Right kidney (tissue), 1 donor: ENCODE data around the gene CTNNA3.

Experiments
- DNase-seq: peaks from one replicate; pipeline ENCODE4 v3.0.0-alpha.2; 2016

The CTNNA3 gene

GRCh38 chr10:65894379-65894778 is 1801.6 kb downstream of the CTNNA3 start:
- DNase-seq: no peak

DNA sequence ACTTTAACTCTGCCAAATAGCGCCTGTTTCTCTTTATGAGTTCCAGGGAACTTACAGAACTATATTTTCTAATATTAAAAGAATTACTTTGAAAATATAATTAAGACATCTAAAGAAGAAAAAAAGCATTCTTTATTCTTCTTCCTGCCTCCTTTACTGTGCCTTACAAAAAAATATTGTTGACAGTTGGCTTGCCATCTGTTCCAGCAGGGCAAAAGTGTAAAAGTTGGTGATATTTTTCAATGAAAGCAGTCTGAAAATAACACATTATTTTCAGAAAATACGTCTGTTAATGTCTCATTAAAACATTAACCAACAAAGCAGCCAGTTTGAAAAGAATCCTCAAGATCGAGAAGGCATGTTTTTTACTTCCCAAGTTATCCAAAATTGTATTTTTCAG is 1802.3 kb downstream of the CTNNA3 start:
- no peak for DNase-seq

GRCh38 chr10:65892284-65892683 is 1803.7 kb downstream of the CTNNA3 start:
- DNase-seq: no peak

DNA sequence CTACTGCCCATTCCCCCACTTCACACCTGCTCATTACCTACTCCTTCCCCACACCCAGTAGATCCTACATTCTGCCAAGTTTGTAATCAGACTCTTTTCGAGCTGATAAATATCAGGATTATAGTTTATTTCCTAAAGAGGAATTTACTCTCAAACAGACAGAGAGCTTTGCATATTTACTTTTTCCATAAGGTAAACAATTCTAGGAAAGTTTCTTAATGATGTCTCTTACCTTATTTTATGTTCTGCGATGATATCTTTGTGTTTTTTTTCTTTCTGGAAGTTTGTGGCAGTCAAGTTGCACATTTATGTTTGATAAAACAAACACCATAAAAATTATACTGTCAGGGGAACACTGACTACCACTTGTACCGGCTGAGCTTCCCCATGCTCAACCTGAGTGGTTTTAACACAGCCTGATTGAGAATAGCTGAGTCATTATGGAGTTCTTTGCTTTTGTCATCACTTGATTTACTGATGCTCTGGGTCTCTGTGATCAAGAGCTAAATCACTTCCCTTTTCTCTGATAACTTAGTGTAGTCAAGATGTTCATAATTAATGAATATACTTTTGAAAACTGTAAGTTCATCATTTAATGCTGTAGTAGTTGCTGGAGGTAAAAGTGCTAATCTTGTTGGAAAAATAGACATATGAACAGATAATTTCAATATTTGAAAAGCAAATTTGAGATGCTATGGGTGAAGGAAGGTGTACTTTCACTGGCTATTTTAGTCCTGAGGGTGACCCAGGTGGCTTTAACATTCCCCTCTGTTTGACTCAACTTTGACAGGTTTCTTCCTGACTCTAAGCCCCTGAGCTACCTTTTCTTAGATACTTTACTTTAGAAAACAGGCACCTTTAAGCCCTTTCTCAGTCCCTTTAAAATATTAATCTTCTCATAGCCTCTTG is 1804.7 kb downstream of the CTNNA3 start:
- DNase-seq: no peak

DNA sequence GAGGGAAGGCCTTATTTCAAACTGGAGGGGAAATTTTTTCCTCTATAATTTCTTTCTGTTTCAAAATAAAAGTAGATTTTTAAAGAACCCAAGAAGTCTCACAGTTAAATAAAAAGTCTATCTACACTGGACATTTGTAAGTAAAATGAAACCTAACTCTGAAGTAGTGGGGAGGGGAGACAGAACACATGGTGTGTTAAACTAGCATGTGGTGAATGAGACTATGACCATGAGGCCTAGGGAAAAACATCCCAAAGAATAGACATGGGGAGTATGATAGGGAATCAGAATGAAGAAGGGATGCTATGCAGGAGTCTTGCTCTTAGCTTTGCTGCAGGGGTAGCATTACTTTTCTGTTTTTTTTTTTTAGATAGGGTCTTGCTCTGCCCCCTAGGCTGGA is 1831.5 kb downstream of the CTNNA3 start:
- DNase-seq: no peak

DNA sequence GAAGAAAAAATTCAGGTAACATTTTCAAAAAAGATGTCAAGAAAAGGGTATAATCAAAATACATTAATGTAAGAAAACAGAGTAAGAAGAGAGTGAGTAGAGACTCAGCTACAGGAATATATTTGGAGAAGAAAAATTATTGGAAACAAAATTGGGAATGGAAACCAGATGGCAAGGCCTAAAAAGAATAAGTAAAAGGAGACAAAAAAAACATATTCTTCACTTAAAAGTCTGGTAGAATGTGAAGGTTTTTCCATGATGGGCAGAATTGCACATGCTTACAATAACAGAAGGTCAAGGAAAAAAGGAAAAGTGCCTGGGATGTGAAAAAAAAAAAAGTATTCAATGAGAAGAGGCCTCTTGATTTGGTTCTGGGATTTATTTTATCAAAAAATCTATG is 1832.0 kb downstream of the CTNNA3 start:
- no peak for DNase-seq
